GM23338 (cell line): ENCODE measurements around the gene ARRDC5. TPM values are rescaled to one million over a fixed set of nuclear protein-coding genes. Genes with fewer than 3 reads are reported as not detected.

ENCODE experiments used
- ATAC-seq: fragments of 200-7000 bp; cut with Tn5 transposase; 3 replicates; pipeline ENCODE4 v1.9.1; 2020
- DNase-seq: peaks from one replicate; pipeline ENCODE4 v3.0.0-alpha.2; 2015; ENCODE audit warnings: low spot score
- H2AFZ ChIP-seq: fragments of 200-600 bp; sonication (generic); 2 replicates; pipeline ENCODE4 v1.8.0; 2016; ENCODE audit warnings: antibody characterized with exemption, mild to moderate bottlenecking, moderate library complexity
- H3F3A ChIP-seq: fragments of 200-600 bp; sonication (generic); replicated peaks from 2 replicates; pipeline ENCODE4 v1.8.0; 2017; ENCODE audit warnings: antibody characterized with exemption, mixed run types, low read depth
- H3K27ac ChIP-seq: fragments of 200-600 bp; sonication (generic); 2 replicates; pipeline ENCODE4 v1.6.1; 2016; ENCODE audit warnings: low read depth
- H3K27me3 ChIP-seq: fragments of 200-600 bp; sonication (generic); 2 replicates; pipeline ENCODE4 v1.8.0; 2016; ENCODE audit warnings: mild to moderate bottlenecking, mixed run types, moderate library complexity; ENCODE audit not compliant: insufficient read depth
- H3K36me3 ChIP-seq: fragments of 200-600 bp; sonication (generic); 2 replicates; pipeline ENCODE4 v1.8.0; 2016; ENCODE audit warnings: mild to moderate bottlenecking; ENCODE audit not compliant: insufficient read depth
- H3K4me1 ChIP-seq: fragments of 200-600 bp; sonication (generic); 2 replicates; pipeline ENCODE4 v1.8.0; 2016; ENCODE audit warnings: mild to moderate bottlenecking, moderate library complexity; ENCODE audit not compliant: insufficient read depth
- H3K4me2 ChIP-seq: fragments of 200-600 bp; sonication (generic); 2 replicates; pipeline ENCODE4 v1.7.1; 2017; ENCODE audit warnings: mixed run types
- H3K4me3 ChIP-seq: fragments of 200-600 bp; sonication (generic); 2 replicates; pipeline ENCODE4 v1.6.1; 2016; ENCODE audit warnings: mixed run types
- H3K79me2 ChIP-seq: fragments of 200-600 bp; sonication (generic); replicated peaks from 2 replicates; pipeline ENCODE4 v1.8.0; 2017; ENCODE audit warnings: mild to moderate bottlenecking; ENCODE audit not compliant: insufficient read depth
- H3K9me2 ChIP-seq: fragments of 200-600 bp; sonication (generic); 2 replicates; pipeline ENCODE4 v1.8.0; 2017; ENCODE audit not compliant: insufficient read depth
- H4K20me1 ChIP-seq: fragments of 200-600 bp; sonication (generic); replicated peaks from 2 replicates; pipeline ENCODE4 v1.8.0; 2017; ENCODE audit warnings: mild to moderate bottlenecking; ENCODE audit not compliant: insufficient read depth
- H3K27ac Mint-ChIP-seq: 2 replicates; pipeline ENCODE4 v1.8.0; 2020; ENCODE audit warnings: inconsistent platforms, mild to moderate bottlenecking, moderate library complexity, mixed read lengths
- H3K27me3 Mint-ChIP-seq: 3 replicates; pipeline ENCODE4 v1.8.0; 2022; ENCODE audit warnings: low read depth, mild to moderate bottlenecking, moderate library complexity, mixed read lengths, inconsistent platforms; ENCODE audit not compliant: insufficient read depth, poor library complexity
- H3K36me3 Mint-ChIP-seq: 3 replicates; pipeline ENCODE4 v1.8.0; 2021; ENCODE audit warnings: low read depth, mild to moderate bottlenecking, inconsistent platforms, moderate library complexity, mixed read lengths
- H3K4me1 Mint-ChIP-seq: 3 replicates; pipeline ENCODE4 v1.8.0; 2020; ENCODE audit warnings: mild to moderate bottlenecking, inconsistent platforms, mixed read lengths
- H3K4me3 Mint-ChIP-seq: 3 replicates; pipeline ENCODE4 v1.8.0; 2021; ENCODE audit warnings: moderate library complexity, mild to moderate bottlenecking, inconsistent platforms, mixed read lengths
- H3K9me3 Mint-ChIP-seq: 3 replicates; pipeline ENCODE4 v1.8.0; 2020; ENCODE audit warnings: moderate library complexity, mild to moderate bottlenecking, inconsistent platforms, mixed read lengths
- CREB1 ChIP-seq: fragments of 250-450 bp; sonication (Bioruptor Pico); IDR thresholded peaks from 2 replicates; pipeline ENCODE4 v1.5.0; 2020; ENCODE audit warnings: low read depth, mild to moderate bottlenecking, moderate library complexity
- CTCF ChIP-seq, 2 experiments: fragments of 200-600 bp in 1 of 2; sonication (generic) in 1 of 2; conservative IDR thresholded peaks; 2 replicates each; pipeline versions ENCODE4 v1.5.1 to v1.6.1; 2016 to 2017; ENCODE audit warnings: antibody characterized with exemption in 2 of 2, low read depth in 2 of 2, mild to moderate bottlenecking in 2 of 2, moderate library complexity in 1 of 2
- ETS1 ChIP-seq: IDR thresholded peaks from 2 replicates; pipeline ENCODE4 v1.6.1; 2016; ENCODE audit warnings: antibody characterized with exemption
- EZH2 ChIP-seq: fragments of 200-600 bp; sonication (generic); IDR thresholded peaks from one replicate; pipeline ENCODE4 v1.8.0; 2017; ENCODE audit warnings: antibody characterized with exemption, mild to moderate bottlenecking, low read depth; ENCODE audit not compliant: unreplicated experiment
- EZH2phosphoT487 ChIP-seq: fragments of 200-600 bp; sonication (generic); IDR thresholded peaks from one replicate; pipeline ENCODE4 v1.8.1; 2018; ENCODE audit warnings: antibody characterized with exemption; ENCODE audit not compliant: unreplicated experiment
- JUNB ChIP-seq: IDR thresholded peaks from one replicate; pipeline ENCODE4 v1.6.1; 2016; ENCODE audit warnings: antibody characterized with exemption; ENCODE audit not compliant: unreplicated experiment
- NANOG ChIP-seq: IDR thresholded peaks from 2 replicates; pipeline ENCODE4 v1.6.1; 2016; ENCODE audit warnings: antibody characterized with exemption, borderline replicate concordance
- POLR2AphosphoS5 ChIP-seq: IDR thresholded peaks from 2 replicates; pipeline ENCODE4 v1.6.1; 2016; ENCODE audit warnings: antibody characterized with exemption, low read depth
- REST ChIP-seq: IDR thresholded peaks from one replicate; pipeline ENCODE4 v1.6.1; 2018; ENCODE audit warnings: antibody characterized with exemption; ENCODE audit not compliant: unreplicated experiment
- STAT1 ChIP-seq: IDR thresholded peaks from one replicate; pipeline ENCODE4 v1.6.1; 2016; ENCODE audit warnings: antibody characterized with exemption; ENCODE audit not compliant: unreplicated experiment
- ZNF114 ChIP-seq: fragments of 250-450 bp; sonication (Bioruptor Pico); IDR thresholded peaks from 2 replicates; pipeline ENCODE4 v1.5.0; 2020; ENCODE audit warnings: mild to moderate bottlenecking, moderate library complexity
- ZNF331 ChIP-seq: fragments of 250-450 bp; sonication (Bioruptor Pico); IDR thresholded peaks from 2 replicates; pipeline ENCODE4 v1.5.0; 2020; ENCODE audit warnings: low read depth, mild to moderate bottlenecking, moderate library complexity
- ZNF462 ChIP-seq: fragments of 250-450 bp; sonication (Bioruptor Pico); IDR thresholded peaks from 2 replicates; pipeline ENCODE4 v1.5.0; 2020; ENCODE audit warnings: mild to moderate bottlenecking, moderate library complexity
- polyA plus RNA-seq: library from polyadenylated mRNA; unstranded; fragments of >200 nt; fragmentation: Nextera tagmentation; extraction: Ambion mirVana; gene quantifications from 2 replicates; pipeline ENCODE4 v1.2.1, GENCODE V29; 2016
- total RNA-seq: library from RNA; depleted of rRNA; stranded (reverse); fragments of >200 nt; shearing (Covaris generic); gene quantifications from 2 replicates; pipeline ENCODE4 v1.2.3, GENCODE V29; 2014

ARRDC5 gene
- total and polyA plus RNA-seq, 2 experiments from 2014 or later: not detected

- Histone ChIP-seq H3K27ac (no peak overlapping the region), H2AFZ (no peak overlapping the region), H3K4me3 (no peak overlapping the region), H4K20me1 (no peaks in the 10 kb centered on the region), H3F3A (no peaks in the 10 kb centered on the region), H3K27me3 (no peaks in the 10 kb centered on the region), H3K4me1 (no peaks in the 10 kb centered on the region), H3K36me3 (peaks cover 11% of the 10 kb centered on the region; the same call in 1 of the 2 replicates), H3K79me2 (no peaks in the 10 kb centered on the region), H3K4me2 (no peak overlapping the region), H3K9me2 (no peaks in the 10 kb centered on the region)
- peak overlapping the region; percentile 78 for H3K27ac Mint-ChIP-seq
- DNase-seq: no peak
- TF ChIP-seq EZH2phosphoT487: no peak
- TF ChIP-seq JUNB: no peak
- no peak for TF ChIP-seq ZNF462 (CRISPR knock-in tag)
- TF ChIP-seq CTCF (conservative IDR thresholded peaks at IDR 0.05; ENCODE audit: low read depth in 2 of 2): no peak
- no peak for TF ChIP-seq EZH2
- no peak for TF ChIP-seq ZNF331 (CRISPR knock-in tag)
- TF ChIP-seq REST: no peak
- TF ChIP-seq NANOG: no peak
- TF ChIP-seq ETS1: no peak
- no peak for TF ChIP-seq POLR2AphosphoS5
- no peak for TF ChIP-seq ZNF114 (CRISPR knock-in tag)
- no peak for TF ChIP-seq CREB1 (CRISPR knock-in tag)
- TF ChIP-seq STAT1: no peak
- H3K4me1 Mint-ChIP-seq: no peaks in the 10 kb centered on the region
- peaks cover 9% of the 10 kb centered on the region; the same call in 1 of the 3 replicates for H3K36me3 Mint-ChIP-seq
- H3K27me3 Mint-ChIP-seq: no peaks in the 10 kb centered on the region
- ATAC-seq: no peak
- no peaks in the 10 kb centered on the region for H3K9me3 Mint-ChIP-seq
- no peak overlapping the region for H3K4me3 Mint-ChIP-seq
Measured at GRCh38 chr19:4859697-4860096, 43.0 kb downstream of the ARRDC5 start.
